Large intestine (tissue), 3 donors: ENCODE results near the gene STIM2. TPM values are rescaled to one million over a fixed set of nuclear protein-coding genes. Genes with fewer than 3 reads are reported as not detected.
A peak's percentile ranks its signal among the peaks of the same experiment; 100 is the strongest.

Source experiments
- DNase-seq, 2 donors: peaks; one replicate each; pipeline versions ENCODE4 v3.0.0 to v3.0.0-alpha.2; 2013
- H3K27ac ChIP-seq: one replicate; pipeline ENCODE4 v1.5.1; 2013; ENCODE audit warnings: low read length
- H3K27me3 ChIP-seq: 2 replicates; pipeline ENCODE4 v1.6.1; 2013; ENCODE audit warnings: low read length; ENCODE audit not compliant: control insufficient read depth, insufficient read depth
- H3K36me3 ChIP-seq: 2 replicates; pipeline ENCODE4 v1.6.1; 2013; ENCODE audit warnings: low read length; ENCODE audit not compliant: control insufficient read depth, insufficient read depth
- H3K4me1 ChIP-seq: one replicate; pipeline ENCODE4 v1.6.1; 2013; ENCODE audit warnings: low read length; ENCODE audit not compliant: control insufficient read depth, insufficient read depth
- H3K4me3 ChIP-seq: one replicate; pipeline ENCODE4 v1.5.1; 2013; ENCODE audit warnings: low read length
- H3K9me3 ChIP-seq: one replicate; pipeline ENCODE4 v1.6.1; 2013; ENCODE audit warnings: mild to moderate bottlenecking, low read depth, low read length, moderate library complexity; ENCODE audit not compliant: control insufficient read depth
- WGBS: methylation state at CpG from one replicate; pipeline ENCODE4 v1.1.5; 2013; ENCODE audit warnings: low lambda C conversion rate; ENCODE audit not compliant: insufficient coverage; 5-methylcytosine and 5-hydroxymethylcytosine counted together
- polyA plus RNA-seq: library from polyadenylated mRNA; unstranded; fragments of 120-200 nt; gene quantifications from one replicate; pipeline ENCODE4 v1.2.1, GENCODE V29; 2013

The STIM2 gene
- polyA plus RNA-seq, 1 donor: 30.9 TPM

DNA sequence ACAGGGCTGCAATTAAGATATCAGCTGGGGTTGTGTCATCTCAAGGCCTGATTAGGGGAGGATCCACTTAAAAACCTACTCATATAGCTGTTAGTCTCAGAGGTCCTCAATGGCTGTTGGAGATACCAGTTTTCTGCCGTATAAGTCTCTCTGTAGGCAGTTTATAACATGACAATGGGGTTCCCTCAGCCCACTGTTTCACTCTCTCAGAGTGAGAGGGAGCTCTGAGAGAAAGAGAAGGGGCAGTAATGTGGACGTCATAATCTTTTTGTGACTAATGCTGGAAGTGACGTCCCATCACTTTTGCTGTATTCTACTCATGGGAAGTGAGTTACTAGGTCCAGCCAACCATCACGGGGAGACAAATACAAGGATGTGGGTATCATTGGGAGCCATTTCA, 70.3 kb downstream of the STIM2 start:
- H3K27ac ChIP-seq: no peak overlapping the region
- H3K36me3 ChIP-seq: no peaks in the 10 kb centered on the region
- DNase-seq: no peak
- WGBS: no CpG with 5 or more reads among the region's 4 CpGs
- no peak overlapping the region for H3K4me3 ChIP-seq
- H3K4me1 ChIP-seq: no peaks in the 10 kb centered on the region
- no peaks in the 10 kb centered on the region for H3K27me3 ChIP-seq
- H3K9me3 ChIP-seq: no peaks in the 10 kb centered on the region

GRCh38 chr4:26931451-26931850, 70.8 kb downstream of the STIM2 start:
- no peak overlapping the region for H3K4me3 ChIP-seq
- H3K4me1 ChIP-seq: no peaks in the 10 kb centered on the region
- no peaks in the 10 kb centered on the region for H3K36me3 ChIP-seq
- H3K27ac ChIP-seq: no peak overlapping the region
- no CpG with 5 or more reads among the region's 1 CpG for WGBS
- no peak for DNase-seq
- no peaks in the 10 kb centered on the region for H3K9me3 ChIP-seq
- no peaks in the 10 kb centered on the region for H3K27me3 ChIP-seq

- Histone ChIP-seq H3K27me3 (no peaks in the 10 kb centered on the region), H3K4me1 (no peaks in the 10 kb centered on the region), H3K36me3 (no peaks in the 10 kb centered on the region), H3K4me3 (no peak overlapping the region), H3K27ac (no peak overlapping the region), H3K9me3 (no peaks in the 10 kb centered on the region)
- 86% methylated on average over 1 of the region's 3 CpGs for WGBS
- DNase-seq: no peak
Observed at GRCh38 chr4:26931966-26932365, 71.3 kb downstream of the STIM2 start.

DNA sequence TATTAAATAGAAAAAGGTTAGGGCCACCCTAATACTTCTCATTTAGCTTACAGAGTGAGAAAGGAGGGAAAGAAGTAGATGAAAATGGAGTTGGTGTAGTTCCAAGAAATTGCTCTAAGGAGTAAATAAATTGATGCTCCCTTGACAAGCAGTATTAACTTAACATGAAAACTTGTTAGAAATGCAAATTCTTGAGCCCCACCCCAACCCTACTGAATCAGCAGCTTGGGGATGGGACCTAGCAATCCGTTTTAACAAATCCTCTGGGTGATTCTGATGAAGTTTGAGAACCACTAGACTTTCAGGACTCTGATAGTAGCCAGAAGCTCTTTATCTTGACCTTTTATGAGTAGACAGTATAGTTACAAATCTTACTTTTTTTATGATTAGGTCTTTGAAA, 74.8 kb downstream of the STIM2 start:
- Histone ChIP-seq H3K27ac (no peak overlapping the region), H3K4me3 (no peak overlapping the region), H3K36me3 (no peaks in the 10 kb centered on the region), H3K27me3 (no peaks in the 10 kb centered on the region), H3K4me1 (no peaks in the 10 kb centered on the region), H3K9me3 (no peaks in the 10 kb centered on the region)
- WGBS: no CpG with 5 or more reads among the region's 1 CpG
- DNase-seq: no peak

GRCh38 chr4:26936284-26937065, 75.8 kb downstream of the STIM2 start:
- Histone ChIP-seq H3K36me3 (no peaks in the 10 kb centered on the region), H3K4me1 (no peaks in the 10 kb centered on the region), H3K4me3 (no peak overlapping the region), H3K27me3 (no peaks in the 10 kb centered on the region), H3K27ac (no peak overlapping the region), H3K9me3 (no peaks in the 10 kb centered on the region)
- 100% methylated on average over 1 of the region's 5 CpGs for WGBS
- peak; percentile 11 to 18 for DNase-seq

- Histone ChIP-seq H3K36me3 (no peaks in the 10 kb centered on the region), H3K9me3 (no peaks in the 10 kb centered on the region), H3K4me3 (no peak overlapping the region), H3K4me1 (no peaks in the 10 kb centered on the region), H3K27me3 (no peaks in the 10 kb centered on the region), H3K27ac (no peak overlapping the region)
- 80% methylated on average over 1 of the region's 2 CpGs for WGBS
- no peak for DNase-seq
Observed at GRCh38 chr4:26937139-26937538, 76.5 kb downstream of the STIM2 start.

DNA sequence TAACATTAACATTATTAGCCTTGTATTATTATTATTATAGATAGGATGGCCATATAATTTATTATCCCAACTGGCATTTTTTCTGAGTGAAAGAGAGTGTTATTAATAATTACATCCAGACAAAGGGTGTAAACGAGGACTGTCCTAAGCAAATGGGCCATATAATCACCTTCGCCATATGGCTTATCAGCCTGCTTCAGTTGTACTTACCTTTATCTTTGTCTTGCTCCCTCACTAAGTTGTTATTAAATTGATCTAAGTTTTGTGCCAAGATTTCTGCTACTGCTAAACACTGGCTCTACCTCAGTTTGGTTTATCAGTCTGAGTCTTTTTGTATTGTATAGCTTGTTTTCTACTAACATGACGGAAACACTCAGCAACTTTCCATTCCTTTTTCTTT, 76.9 kb downstream of the STIM2 start:
- Histone ChIP-seq H3K4me1 (no peaks in the 10 kb centered on the region), H3K27me3 (no peaks in the 10 kb centered on the region), H3K27ac (no peak overlapping the region), H3K36me3 (no peaks in the 10 kb centered on the region), H3K9me3 (no peaks in the 10 kb centered on the region), H3K4me3 (no peak overlapping the region)
- DNase-seq: no peak
- 64% methylated on average over 3 of the region's 3 CpGs for WGBS

- H3K27ac ChIP-seq: no peak overlapping the region
- 17% methylated on average over 1 of the region's 2 CpGs for WGBS
- no peaks in the 10 kb centered on the region for H3K4me1 ChIP-seq
- H3K27me3 ChIP-seq: no peaks in the 10 kb centered on the region
- H3K9me3 ChIP-seq: no peaks in the 10 kb centered on the region
- no peaks in the 10 kb centered on the region for H3K36me3 ChIP-seq
- DNase-seq: peak in 1 of 2 donors; percentile 12
- H3K4me3 ChIP-seq: no peak overlapping the region
Observed at GRCh38 chr4:26938516-26938915, 77.9 kb downstream of the STIM2 start.

DNA sequence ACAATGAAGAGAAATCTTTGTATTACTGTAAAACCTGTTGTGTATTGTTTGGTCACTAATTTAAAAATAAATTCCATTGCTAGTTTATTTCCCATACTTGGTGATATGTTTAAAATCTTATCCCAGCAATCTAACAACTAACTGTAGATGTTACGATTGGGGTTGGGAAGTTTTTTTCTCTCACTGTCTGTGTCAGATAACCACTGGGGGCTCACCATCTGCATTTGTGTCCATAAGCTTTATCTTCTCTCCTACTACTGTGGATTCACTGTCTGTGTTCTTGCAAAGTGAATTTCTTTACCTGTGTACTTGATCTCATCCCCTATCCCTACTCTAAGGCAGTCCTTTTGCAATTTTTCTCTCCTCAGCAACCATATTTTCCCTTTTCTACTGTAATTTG, 81.3 kb downstream of the STIM2 start:
- no peaks in the 10 kb centered on the region for H3K36me3 ChIP-seq
- no peaks in the 10 kb centered on the region for H3K9me3 ChIP-seq
- no CpG with 5 or more reads among the region's 1 CpG for WGBS
- no peaks in the 10 kb centered on the region for H3K27me3 ChIP-seq
- H3K4me3 ChIP-seq: no peak overlapping the region
- no peak for DNase-seq
- H3K4me1 ChIP-seq: no peaks in the 10 kb centered on the region
- H3K27ac ChIP-seq: no peak overlapping the region

DNA sequence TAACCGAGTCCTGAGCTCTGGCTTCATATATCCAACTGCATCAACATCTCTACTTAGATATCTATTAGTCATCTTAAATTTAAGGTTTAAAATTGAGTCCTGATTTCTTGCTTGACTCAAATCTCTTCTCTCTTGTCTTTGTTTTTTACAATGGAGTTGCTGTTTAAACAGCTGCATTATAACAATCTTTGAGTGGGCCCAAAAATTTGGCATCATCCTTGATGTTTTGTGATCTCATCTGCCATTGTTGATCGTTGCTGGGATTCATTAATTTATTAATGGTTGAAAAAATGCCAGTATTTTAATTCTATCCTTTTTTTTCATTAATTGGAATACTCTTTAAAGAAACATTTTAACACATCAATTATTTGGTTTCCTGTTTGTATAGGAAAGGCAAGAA, 82.2 kb downstream of the STIM2 start:
- H3K36me3 ChIP-seq: no peaks in the 10 kb centered on the region
- DNase-seq: no peak
- no peaks in the 10 kb centered on the region for H3K27me3 ChIP-seq
- H3K4me1 ChIP-seq: no peaks in the 10 kb centered on the region
- WGBS: 71% methylated on average over 1 of the region's 2 CpGs
- no peak overlapping the region for H3K4me3 ChIP-seq
- H3K9me3 ChIP-seq: no peaks in the 10 kb centered on the region
- H3K27ac ChIP-seq: no peak overlapping the region

- no peaks in the 10 kb centered on the region for H3K36me3 ChIP-seq
- no peak overlapping the region for H3K27ac ChIP-seq
- H3K9me3 ChIP-seq: no peaks in the 10 kb centered on the region
- H3K4me1 ChIP-seq: no peaks in the 10 kb centered on the region
- H3K27me3 ChIP-seq: no peaks in the 10 kb centered on the region
- WGBS: 79% methylated on average over 3 of the region's 5 CpGs
- no peak for DNase-seq
- no peak overlapping the region for H3K4me3 ChIP-seq
Observed at GRCh38 chr4:26943391-26943790, 82.8 kb downstream of the STIM2 start.
